Anterior cingulate cortex (tissue), 58 donors: ENCODE results near the gene NCCRP1.

Source experiments
- DNase-seq, 58 donors: peaks; one replicate each; lab custom pipeline; 2025; lab: John Stamatoyannopoulos, UW

The NCCRP1 gene

DNA sequence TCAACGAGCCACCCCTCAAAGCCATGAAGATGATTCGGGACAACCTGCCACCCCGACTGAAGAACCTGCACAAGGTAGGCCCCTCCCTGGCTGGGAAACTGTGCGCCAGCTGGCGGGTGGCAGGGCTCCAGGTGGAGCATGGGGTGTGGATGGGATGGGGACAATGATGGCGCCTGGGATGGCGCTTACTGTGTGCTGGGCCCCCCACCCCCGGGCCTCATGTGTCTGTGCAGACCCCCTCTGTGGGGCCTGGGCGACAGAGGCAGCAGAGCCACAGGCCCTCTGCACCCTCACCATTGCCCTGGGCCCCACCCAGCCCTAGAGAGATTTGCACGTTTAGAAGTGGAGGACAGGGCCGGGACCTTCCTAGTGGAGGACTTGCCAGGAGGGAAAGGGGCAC, 19.0 kb upstream of the NCCRP1 start:
- no peak for DNase-seq

DNA sequence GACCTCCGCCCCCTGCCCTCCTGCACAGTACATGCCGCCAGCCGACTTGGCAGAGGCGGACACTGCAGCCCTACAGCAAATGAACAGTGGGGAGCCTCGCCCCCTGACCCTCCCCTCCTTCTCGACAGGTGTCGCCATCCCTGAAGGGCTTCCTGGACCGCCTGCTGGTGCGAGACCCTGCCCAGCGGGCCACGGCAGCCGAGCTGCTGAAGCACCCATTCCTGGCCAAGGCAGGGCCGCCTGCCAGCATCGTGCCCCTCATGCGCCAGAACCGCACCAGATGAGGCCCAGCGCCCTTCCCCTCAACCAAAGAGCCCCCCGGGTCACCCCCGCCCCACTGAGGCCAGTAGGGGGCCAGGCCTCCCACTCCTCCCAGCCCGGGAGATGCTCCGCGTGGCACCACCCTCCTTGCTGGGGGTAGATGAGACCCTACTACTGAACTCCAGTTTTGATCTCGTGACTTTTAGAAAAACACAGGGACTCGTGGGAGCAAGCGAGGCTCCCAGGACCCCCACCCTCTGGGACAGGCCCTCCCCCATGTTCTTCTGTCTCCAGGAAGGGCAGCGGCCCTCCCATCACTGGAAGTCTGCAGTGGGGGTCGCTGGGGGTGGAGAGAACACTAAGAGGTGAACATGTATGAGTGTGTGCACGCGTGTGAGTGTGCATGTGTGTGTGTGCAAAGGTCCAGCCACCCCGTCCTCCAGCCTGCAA, 18.3 kb upstream of the NCCRP1 start:
- no peak for DNase-seq

DNA sequence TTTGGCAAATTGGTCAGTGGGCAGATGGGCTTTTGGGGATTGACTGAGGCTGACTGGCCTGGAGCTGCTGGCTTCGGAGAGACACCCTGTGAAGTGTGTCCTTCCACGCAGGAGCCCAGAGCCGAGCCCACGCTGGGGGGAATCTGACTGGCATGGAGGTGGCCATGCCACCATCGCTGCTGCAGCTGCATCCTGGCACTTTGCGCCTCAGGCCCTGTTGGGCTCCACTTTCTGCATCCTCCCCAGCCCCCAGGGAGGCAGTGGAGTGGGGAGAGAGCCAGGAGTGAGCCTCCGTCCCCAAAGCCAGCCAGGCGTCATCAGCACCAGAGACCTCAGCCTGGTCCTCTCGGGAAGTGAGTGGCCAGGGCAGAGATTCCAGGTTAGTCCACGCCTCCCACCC, 17.0 kb upstream of the NCCRP1 start:
- DNase-seq = no peak

DNA sequence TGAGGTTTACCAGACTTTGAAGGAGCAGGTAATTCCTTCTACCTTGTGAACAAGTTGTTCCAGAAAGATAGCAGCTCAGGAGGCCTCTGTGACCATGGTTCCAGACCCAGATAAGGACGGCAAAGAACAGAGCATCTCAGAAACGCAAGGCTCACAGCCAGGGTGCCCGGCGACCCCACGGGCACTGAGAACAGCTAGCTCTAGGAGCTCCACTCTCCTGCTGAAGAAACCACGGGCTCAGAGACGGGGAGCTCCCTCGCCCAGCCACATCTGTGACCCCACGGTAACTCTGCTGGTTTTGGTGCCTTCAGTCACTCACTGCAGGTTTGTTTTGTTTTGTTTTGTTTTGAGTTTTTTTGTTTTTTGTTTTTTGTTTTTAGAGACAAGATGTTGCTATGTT, 16.0 kb upstream of the NCCRP1 start:
- DNase-seq = no peak

DNA sequence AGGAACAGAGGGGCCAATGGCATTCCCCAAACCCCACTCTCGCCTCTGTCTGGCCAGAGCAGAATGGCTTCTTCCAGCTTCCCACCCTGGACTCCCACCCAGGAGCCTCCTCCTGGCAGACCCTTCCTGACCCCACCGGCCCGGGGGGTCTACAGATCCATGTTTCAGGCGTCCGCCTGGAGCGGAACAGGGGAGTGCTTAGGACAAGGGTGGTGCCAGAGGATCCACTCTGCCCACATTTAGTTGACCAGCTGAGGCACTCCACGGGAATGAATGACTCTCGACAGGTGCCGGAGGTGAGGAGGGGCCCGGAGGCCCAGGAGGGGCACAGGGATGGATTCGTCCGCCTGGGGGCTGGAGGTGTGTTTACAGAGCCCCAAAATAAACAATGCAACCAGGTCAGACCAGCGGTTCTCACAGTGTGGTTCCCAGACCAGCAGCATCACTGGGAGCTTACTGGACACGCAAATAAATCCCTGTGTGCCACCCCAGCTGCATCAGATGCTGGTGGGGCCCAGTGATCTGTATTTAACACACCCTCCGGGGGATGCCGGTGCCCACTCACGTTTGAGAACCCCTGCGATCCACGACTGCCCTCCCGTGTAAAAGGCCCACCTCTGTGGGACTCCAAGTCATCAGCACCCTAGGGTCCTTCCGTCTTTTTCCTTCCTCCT, 15.1 kb upstream of the NCCRP1 start:
- no peak for DNase-seq

DNA sequence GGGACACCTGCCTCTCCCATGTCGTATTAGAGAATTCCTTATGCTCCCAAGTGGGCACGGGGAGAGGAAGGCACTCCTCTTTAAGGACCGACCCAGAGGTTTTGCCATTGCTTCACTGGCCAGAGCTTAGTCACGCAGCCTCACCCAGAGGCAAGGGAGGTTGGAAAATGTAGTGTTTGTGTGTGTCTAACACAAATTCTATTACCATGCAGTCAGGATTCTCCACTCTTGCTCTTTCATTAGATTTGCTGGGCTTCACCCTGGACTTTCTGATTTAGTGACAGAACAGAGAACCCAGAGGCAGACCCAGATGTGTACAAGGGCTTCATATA, 14.6 kb upstream of the NCCRP1 start:
- no peak for DNase-seq

DNA sequence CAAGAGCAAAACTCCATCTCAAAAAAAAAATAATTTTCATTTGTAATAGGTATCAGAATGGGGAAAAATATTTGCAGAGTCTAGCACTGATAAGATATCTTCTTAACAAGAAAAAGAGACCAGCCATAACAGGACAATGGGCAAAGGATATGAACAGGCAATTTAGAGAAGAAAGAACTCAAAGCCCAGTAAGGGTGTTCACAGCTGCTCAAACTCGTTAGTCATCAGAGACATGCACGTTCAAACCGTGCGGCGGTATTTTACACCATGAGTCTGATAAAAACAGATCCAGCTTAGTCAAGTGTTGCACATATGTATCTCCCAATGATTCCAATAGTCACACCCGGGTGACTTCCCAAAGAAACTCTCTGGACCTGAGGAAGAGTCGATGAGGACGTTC, 13.7 kb upstream of the NCCRP1 start:
- DNase-seq = no peak

DNA sequence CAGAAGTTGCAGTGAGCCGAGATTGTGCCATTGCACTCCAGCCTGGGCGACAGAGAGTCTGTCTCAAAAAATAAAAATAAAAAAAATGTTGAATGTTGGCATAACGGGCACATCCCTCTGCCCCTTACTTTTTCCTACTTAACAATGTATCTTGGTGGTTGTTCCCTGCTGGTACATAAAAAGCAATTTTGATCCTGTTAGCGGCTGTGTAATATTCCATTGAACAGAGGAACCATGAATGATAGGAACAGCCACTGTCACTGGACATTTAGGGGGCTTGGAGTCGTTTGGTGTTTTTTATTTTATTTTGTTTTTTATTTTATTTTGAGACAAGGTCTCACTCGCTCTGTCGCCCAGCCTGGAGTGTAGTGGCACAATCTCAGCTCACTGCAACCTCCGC, 10.4 kb upstream of the NCCRP1 start:
- no peak for DNase-seq

DNA sequence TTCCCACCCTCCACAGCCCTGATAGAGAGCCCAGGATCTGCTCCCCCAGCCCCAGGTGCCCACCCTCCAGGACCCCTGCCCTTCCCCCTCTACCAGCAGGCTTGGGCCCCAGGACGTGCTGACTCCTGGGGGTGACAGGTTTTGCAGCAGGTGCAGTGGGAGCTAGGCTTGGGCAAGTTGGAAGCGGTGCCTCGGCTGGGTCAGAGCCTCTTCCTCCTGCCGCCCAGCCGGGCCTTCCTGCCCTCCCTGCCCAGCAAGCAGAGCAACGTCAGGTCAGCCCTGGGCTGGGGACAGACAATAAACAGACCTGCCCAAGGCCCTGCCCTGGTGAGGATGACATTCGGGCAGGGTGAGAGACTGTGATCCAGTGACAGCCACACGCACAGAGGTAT, 9.2 kb upstream of the NCCRP1 start:
- no peak for DNase-seq

DNA sequence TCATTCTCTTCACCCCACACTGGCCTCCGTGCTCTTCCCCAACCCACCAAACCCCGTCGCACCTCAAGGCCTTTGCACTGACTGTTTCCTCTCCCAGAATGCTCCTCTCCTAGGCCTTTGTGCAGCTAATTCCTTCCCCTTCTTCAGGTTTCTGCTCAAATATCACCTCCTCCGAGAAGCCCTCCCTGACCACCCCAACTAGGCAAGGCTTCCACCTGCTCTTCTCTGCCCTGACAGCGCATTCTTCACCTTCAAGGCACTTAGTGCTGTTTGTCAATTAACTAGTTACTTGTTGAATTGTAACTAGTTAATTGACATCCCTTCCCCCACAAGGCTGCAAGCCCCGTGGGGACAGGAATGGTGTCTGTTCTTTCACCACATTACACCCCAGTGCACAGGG, 7.8 kb upstream of the NCCRP1 start:
- no peak for DNase-seq

DNA sequence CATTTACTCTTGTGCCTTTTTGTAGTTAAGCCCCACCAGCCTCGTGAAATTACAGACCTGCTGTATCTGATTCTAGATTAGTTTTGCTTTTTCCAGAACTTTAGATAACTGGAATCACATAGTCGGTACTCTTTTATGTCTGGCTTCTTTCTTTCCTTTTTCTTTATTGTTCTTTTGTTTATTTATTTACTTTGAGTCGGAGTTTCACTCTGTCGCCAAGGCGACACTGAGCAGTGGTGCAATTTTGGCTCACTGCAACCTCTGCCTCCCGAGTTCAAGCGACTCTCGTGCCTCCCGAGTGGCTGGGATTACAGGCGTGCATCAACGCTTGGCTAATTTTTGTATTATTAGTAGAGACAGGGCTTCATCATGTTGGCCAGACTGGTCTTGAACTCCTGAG, 6.0 kb upstream of the NCCRP1 start:
- DNase-seq = no peak

DNA sequence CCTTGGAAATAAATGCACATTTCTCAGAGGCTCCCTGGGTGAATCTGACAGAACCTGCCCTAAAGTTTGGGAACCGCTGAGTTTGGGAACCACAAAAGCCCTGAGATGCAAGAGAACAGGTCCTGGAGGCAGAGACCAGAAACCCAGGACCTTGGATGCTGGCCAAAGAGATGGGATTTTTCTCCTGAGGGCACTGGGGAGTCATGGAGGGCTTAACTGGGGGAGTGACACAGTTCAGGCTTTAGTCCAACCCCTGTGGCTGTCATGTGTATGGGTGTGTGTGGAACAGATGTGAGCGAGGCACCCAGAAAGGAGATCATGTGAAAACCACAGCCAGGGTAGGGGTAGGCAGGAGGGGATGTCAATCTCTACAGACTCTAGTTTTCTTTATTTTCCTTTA, 3.9 kb upstream of the NCCRP1 start:
- DNase-seq = no peak

DNA sequence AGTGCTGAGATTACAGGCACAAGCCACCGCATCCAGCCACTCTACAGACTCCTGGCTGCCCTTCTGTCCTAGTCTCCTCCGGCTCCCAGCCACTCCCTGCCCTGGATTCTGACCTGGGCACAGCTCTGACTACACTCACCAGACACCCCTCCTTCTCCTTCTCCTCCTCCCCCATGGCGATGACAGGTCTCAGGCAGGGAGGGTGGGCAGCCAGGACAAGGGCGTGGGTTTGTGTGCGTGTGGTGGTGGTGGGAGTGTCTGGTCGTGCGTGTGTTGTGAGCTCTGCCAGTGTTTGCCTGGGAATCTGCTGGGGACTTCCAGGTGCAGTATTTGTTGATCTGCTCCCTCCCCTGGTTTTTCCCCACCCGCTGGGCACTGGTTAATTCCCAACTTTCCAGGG, 3.0 kb upstream of the NCCRP1 start:
- no peak for DNase-seq

DNA sequence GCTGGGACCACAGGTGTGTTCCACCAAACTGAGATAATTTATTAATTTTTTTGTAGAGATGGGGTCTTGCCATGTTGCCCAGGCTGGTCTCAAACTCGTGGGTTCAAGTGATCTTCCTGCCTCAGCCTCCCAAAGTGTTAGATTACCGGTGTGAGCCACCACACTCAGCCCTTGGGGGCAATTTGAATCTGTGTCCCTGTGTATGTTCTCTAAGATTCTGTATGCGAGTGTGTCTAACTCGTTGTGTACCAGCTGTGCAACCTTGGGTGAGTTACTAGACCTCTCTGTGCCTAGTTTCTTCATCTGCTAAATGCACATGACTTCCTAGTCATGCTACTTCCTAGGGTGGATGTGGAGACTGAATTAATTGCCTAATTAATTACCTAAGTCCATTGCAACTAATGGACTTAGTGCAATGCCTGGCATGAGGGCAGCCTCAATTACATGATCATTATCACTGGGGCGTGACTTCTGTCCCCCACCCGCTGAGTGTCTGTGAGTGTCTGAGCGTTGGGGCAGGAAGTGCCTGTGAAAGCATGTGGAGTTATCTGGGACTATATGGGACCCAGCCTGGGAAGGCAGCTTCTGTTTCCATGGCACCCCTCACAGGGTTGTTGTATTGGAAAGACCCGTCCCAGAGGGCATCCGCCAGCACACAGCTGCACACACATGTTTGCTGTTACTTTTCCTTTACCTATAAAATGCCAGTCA, 1.8 kb upstream of the NCCRP1 start:
- no peak for DNase-seq

DNA sequence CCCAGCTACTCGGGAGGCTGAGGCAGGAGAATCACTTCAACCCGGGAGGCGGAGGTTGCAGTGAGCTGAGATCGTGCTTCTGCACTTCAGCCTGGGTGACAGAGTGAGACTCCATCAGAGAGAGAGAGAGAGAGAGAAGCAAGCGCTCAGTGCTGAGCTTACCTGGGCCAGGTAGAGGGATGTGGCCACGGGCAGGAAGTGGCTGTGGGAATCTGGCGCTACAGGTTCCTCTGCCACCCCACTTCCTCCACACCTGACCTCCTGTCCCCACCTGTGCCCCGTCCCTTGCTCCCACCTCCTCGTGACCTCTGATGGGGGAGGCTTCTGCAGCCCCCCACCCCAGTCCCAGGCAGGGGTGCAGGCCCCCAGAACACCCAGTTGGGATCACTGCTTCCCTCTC, 1.0 kb upstream of the NCCRP1 start:
- no peak for DNase-seq

DNA sequence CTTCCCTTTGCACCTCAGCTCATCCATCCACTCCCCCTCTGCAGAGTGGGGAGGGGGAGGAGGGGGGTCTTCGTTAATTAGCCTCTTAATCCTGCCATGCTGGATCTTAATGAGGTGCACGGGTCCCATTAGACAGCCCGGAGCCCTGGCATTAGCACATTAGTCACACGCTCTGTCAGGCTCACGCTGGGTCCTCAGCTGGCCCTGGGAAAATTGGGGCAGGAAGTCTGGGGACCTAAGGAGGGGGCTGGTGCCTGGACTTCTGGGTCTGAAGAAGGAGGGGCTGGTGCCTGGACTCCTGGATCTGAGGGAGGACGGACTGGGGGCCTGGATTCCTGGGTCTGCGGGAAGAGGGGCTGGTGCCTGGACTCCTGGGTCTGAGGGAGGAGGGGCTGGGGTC, 444 bp upstream of the NCCRP1 start:
- no peak for DNase-seq

DNA sequence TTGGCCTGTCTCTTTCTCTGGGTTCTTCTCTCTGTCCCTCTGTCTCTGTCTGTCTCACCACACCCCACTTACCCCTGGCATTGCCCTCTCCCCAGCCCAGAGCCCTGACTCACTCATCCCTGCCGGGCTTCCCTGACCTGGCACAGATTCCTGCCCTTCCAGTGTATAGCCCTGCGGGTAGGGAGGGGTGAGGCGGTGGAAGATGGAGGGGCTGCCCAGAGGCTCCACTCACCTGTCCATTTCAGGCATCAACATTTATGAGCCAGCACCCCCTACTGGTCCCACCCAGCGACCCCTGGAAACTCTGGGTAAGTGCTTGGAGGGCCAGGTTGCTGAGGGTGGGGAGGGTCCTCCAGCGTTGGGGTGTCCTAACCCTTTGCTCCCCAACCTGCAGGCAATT, 1.0 kb downstream of the NCCRP1 start:
- DNase-seq = no peak

DNA sequence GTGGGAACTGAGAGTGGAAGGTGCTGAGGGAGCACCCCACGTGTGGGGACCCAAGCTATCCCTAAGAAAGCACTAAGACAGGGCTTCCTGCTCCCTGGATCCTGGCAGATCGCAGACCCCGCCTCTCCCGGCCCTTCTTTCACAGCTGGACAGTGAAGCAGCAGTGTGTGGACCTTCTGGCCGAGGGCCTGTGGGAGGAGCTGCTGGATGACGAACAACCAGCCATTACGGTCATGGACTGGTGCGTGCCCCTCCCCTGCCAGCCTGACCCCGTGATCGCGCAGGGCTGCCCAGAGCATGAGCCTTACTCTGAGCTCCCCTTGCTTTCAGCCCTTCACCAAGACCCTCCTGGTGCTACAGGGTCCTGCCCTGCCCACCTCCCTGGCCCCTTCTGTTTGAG, 2.3 kb downstream of the NCCRP1 start:
- DNase-seq = peak in 35 of 58 donors; percentile 4 to 81 (median 35)

DNA sequence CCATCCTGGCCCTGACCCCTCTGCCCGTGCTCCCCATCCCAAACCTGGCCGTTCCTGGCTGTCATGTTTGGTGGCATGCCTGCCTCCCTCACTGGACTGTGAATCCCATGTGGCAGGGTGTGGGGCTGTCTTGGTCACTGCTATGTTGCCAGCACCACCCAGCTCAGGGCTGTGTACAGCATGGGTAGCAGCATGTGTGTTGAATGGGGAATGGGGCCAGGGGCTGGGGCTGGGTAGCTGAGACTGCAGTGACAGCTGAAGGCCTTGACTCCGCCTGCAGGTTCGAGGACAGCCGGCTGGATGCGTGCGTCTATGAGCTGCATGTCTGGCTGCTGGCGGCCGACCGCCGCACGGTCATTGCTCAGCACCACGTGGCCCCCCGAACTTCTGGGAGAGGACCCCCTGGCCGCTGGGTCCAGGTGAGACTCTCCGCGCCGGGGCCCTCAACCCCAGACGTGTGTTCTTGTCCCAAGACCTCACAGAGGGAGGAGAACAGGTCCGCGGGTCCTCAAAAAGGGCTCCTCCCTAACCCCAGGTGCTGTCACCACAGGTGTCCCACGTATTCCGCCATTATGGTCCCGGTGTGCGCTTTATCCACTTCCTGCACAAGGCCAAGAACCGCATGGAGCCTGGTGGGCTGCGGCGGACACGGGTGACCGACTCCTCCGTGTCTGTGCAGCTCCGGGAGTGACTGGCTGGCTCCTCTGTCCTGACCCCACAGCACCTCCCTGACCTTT, 3.5 kb downstream of the NCCRP1 start:
- DNase-seq = no peak

DNA sequence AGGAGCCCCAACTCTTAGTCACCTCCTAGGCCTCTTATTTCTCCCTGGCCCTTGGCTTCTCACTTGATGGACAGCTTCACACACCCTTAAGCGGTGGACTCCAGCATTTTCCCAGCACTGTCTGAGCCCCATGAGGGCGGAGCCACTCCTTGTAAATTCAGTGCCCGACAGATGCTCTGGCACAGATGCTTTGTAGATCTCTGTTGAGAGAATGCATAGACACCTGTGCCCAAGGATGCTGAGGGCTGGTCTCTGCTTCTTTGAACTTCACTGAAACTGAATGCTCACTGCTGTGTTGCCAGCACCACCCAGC, 4.0 kb downstream of the NCCRP1 start:
- DNase-seq = no peak

DNA sequence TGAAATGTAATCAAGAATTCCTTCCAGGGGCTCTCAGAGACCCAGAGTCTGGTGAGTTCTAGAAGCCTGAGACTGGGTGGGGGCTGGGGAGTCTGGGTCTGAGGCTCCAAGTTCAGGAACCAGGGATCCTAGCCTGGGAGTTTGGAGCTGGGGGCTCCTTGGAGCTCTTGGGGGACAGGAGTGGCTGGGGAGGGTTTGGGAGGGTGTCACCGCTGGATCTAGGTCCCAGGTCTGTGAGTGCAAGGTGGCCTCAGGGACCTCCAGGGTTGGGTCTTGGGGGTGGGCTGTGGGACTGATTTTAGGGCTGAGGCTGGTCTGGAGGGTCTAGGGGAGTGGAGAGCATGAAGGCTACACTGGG, 6.2 kb downstream of the NCCRP1 start:
- no peak for DNase-seq
